ENCODE measurements around the gene AP3D1. TPM values are rescaled to one million over a fixed set of nuclear protein-coding genes. Genes with fewer than 3 reads are reported as not detected.

AP3D1 gene
- total RNA-seq, 1 donor from 2014 or later = 169 TPM

- Mint-ChIP-seq H3K4me1 (ENCODE audit: unreplicated experiment) (no peaks in the 10 kb centered on the region), H3K27ac (ENCODE audit: unreplicated experiment) (no peak overlapping the region), H3K9me3 (ENCODE audit: unreplicated experiment) (no peaks in the 10 kb centered on the region), H3K4me3 (ENCODE audit: unreplicated experiment) (peak overlapping the region; percentile 31), H3K36me3 (ENCODE audit: low read depth, unreplicated experiment) (peaks cover 28% of the 10 kb centered on the region), H3K27me3 (ENCODE audit: unreplicated experiment) (peaks cover 18% of the 10 kb centered on the region)
- no peak for DNase-seq (ENCODE audit: low spot score)
- TF ChIP-seq, protein P1, sequence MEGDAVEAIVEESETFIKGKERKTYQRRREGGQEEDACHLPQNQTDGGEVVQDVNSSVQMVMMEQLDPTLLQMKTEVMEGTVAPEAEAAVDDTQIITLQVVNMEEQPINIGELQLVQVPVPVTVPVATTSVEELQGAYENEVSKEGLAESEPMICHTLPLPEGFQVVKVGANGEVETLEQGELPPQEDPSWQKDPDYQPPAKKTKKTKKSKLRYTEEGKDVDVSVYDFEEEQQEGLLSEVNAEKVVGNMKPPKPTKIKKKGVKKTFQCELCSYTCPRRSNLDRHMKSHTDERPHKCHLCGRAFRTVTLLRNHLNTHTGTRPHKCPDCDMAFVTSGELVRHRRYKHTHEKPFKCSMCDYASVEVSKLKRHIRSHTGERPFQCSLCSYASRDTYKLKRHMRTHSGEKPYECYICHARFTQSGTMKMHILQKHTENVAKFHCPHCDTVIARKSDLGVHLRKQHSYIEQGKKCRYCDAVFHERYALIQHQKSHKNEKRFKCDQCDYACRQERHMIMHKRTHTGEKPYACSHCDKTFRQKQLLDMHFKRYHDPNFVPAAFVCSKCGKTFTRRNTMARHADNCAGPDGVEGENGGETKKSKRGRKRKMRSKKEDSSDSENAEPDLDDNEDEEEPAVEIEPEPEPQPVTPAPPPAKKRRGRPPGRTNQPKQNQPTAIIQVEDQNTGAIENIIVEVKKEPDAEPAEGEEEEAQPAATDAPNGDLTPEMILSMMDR (IDR thresholded peaks at IDR 0.05; ENCODE audit: unreplicated experiment) = no peak
Observed at GRCh38 chr19:2077833-2078619, 73.3 kb downstream of the AP3D1 start.

DNA sequence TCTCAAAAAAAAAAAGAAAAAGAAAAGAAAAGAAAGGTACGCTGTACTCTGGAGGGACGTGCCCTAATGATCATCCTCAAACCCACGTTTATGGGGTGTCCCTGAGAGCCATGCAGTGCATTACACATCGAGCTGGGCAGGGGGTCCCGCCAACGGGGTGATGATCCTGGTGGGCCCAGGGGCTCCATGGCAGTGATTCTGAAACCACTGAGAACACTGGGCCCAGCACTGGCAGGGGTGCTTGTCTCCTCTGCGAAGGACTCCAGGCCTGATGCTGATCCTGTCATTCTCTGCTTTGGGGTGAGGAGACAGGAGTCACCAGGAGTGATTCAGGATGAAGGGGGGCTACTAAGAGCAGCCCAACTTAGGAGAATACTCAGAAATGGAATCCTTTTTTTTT lies 74.0 kb downstream of the AP3D1 start:
- H3K27ac Mint-ChIP-seq (ENCODE audit: unreplicated experiment) = no peak overlapping the region
- no peaks in the 10 kb centered on the region for H3K4me1 Mint-ChIP-seq (ENCODE audit: unreplicated experiment)
- H3K27me3 Mint-ChIP-seq (ENCODE audit: unreplicated experiment) = peaks cover 15% of the 10 kb centered on the region
- no peaks in the 10 kb centered on the region for H3K9me3 Mint-ChIP-seq (ENCODE audit: unreplicated experiment)
- peaks cover 30% of the 10 kb centered on the region for H3K36me3 Mint-ChIP-seq (ENCODE audit: low read depth, unreplicated experiment)
- DNase-seq (ENCODE audit: low spot score) = no peak
- no peak overlapping the region for H3K4me3 Mint-ChIP-seq (ENCODE audit: unreplicated experiment)
- TF ChIP-seq, protein P1 (IDR thresholded peaks at IDR 0.05; ENCODE audit: unreplicated experiment) = no peak

GRCh38 chr19:2076526-2076944 lies 74.8 kb downstream of the AP3D1 start:
- Mint-ChIP-seq H3K27ac (ENCODE audit: unreplicated experiment) (no peak overlapping the region), H3K9me3 (ENCODE audit: unreplicated experiment) (no peaks in the 10 kb centered on the region), H3K36me3 (ENCODE audit: low read depth, unreplicated experiment) (peaks cover 35% of the 10 kb centered on the region), H3K4me3 (ENCODE audit: unreplicated experiment) (no peak overlapping the region), H3K4me1 (ENCODE audit: unreplicated experiment) (no peaks in the 10 kb centered on the region), H3K27me3 (ENCODE audit: unreplicated experiment) (peaks cover 12% of the 10 kb centered on the region)
- TF ChIP-seq, protein P1 (IDR thresholded peaks at IDR 0.05; ENCODE audit: unreplicated experiment) = no peak
- DNase-seq (ENCODE audit: low spot score) = no peak

DNA sequence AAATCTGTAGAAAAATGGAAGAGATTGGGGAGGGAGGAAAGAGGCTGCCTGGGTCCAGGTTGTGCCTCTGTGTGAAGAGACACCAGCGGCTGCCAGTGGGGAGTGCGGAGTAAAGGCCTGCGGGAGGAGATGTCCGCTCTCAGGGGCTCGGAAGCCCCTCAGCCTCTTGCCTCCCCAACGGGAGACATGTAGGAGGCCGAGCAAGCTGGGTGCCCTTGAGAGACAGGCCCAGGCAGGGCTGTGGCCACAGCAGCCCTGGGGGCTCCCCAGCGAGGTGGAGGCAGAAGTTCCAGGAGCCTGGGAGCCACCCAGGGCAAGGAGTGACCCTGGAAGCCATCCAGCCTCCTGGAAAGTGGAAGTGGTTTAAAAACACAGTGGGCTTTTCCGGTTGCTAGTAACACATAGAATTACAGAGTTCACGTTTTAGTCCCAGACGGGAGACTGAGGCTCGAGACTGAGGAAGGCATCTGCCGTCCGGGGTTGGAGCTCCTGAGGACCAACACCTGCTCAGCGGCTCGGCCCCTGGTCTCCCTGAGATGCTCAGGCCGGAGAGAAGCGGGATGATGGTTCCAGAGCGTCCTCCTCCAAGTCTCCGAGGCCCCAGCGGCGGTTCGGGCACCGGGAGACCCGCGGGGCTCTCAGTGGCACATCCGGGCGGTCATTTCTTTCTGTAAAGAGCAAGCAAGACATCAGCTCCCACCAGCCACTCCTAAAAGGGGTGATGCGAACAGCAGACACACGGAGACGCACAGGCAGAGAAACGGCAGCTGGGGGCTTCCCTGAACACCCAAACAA lies 78.4 kb downstream of the AP3D1 start:
- Mint-ChIP-seq H3K4me3 (ENCODE audit: unreplicated experiment) (peak overlapping the region; percentile 81), H3K27ac (ENCODE audit: unreplicated experiment) (peak overlapping the region; percentile 18), H3K9me3 (ENCODE audit: unreplicated experiment) (no peaks in the 10 kb centered on the region), H3K36me3 (ENCODE audit: low read depth, unreplicated experiment) (peaks cover 26% of the 10 kb centered on the region), H3K4me1 (ENCODE audit: unreplicated experiment) (no peaks in the 10 kb centered on the region), H3K27me3 (ENCODE audit: unreplicated experiment) (peaks cover 6% of the 10 kb centered on the region)
- no peak for DNase-seq (ENCODE audit: low spot score)
- TF ChIP-seq, protein P1 (IDR thresholded peaks at IDR 0.05; ENCODE audit: unreplicated experiment) = no peak

Data from endothelial cell (in vitro differentiated cells).